Activated T-helper 1 cell treated with anti-CD3 and anti-CD28 coated beads, Interleukin-12 subunit alpha, Interleukin-12 subunit beta, Interleukin-2, Interleukin-4 antibody, amounts not matched to agents 30 ng/mL and 10 ng/mL and 1 ng/mL, durations not matched to agents 14 hours and 24 hours and 36 hours (primary cell): Measurements from ENCODE around the gene IL32. TPM values are rescaled to one million over a fixed set of nuclear protein-coding genes. Genes with fewer than 3 reads are reported as not detected.
"Not testable (repeated sequence)": the region's sequence is repeated elsewhere in the genome, so short reads cannot be mapped to it uniquely, and the experiment has no call there.

Experiments
- DNase-seq: peaks from one replicate; pipeline ENCODE4 v3.0.0; 2021; ENCODE audit warnings: low spot score
- H3K27ac Mint-ChIP-seq: one replicate; pipeline ENCODE4 v1.8.0; 2021; ENCODE audit warnings: mild to moderate bottlenecking, mixed read lengths
- H3K27me3 Mint-ChIP-seq: one replicate; pipeline ENCODE4 v1.8.0; 2022; ENCODE audit warnings: mild to moderate bottlenecking, moderate library complexity, mixed read lengths; ENCODE audit not compliant: insufficient read depth
- H3K36me3 Mint-ChIP-seq: one replicate; pipeline ENCODE4 v1.8.0; 2021; ENCODE audit warnings: low read depth, mixed read lengths
- H3K4me1 Mint-ChIP-seq: one replicate; pipeline ENCODE4 v1.8.0; 2021; ENCODE audit warnings: low read depth, mixed read lengths
- H3K4me3 Mint-ChIP-seq: one replicate; pipeline ENCODE4 v1.8.0; 2021; ENCODE audit warnings: mild to moderate bottlenecking, moderate library complexity, mixed read lengths
- H3K9me3 Mint-ChIP-seq: one replicate; pipeline ENCODE4 v1.8.0; 2021; ENCODE audit warnings: mixed read lengths
- intact Hi-C: fragments of 100-400 bp; cut with micrococcal nuclease; formaldehyde crosslinking; loops from one replicate; pipeline ENCODE4 v1.15.1; 2024
- total RNA-seq: library from RNA; stranded (reverse); gene quantifications from 2 replicates; pipeline ENCODE4 v1.2.3, GENCODE V29; 2022

IL32 gene
- total RNA-seq, 1 donor from 2014 or later: 993 TPM

- DNase-seq: no peak
- H3K4me1 Mint-ChIP-seq: peaks cover 59% of the 10 kb centered on the region
- H3K27ac Mint-ChIP-seq: peak overlapping the region; percentile 85
- H3K9me3 Mint-ChIP-seq: no peaks in the 10 kb centered on the region
- H3K36me3 Mint-ChIP-seq: peaks cover 20% of the 10 kb centered on the region
- intact Hi-C loops: no loop called here
- peaks cover 3% of the 10 kb centered on the region for H3K27me3 Mint-ChIP-seq
- peak overlapping the region; percentile 6 for H3K4me3 Mint-ChIP-seq
These were observed 15.4 kb upstream of the IL32 start for GRCh38 chr16:3049921-3050481.

- no peaks in the 10 kb centered on the region for H3K9me3 Mint-ChIP-seq
- intact Hi-C loops: no loop called here
- DNase-seq: no peak
- H3K36me3 Mint-ChIP-seq: peaks cover 22% of the 10 kb centered on the region
- H3K4me1 Mint-ChIP-seq: peaks cover 60% of the 10 kb centered on the region
- peaks cover under 1% of the 10 kb centered on the region for H3K27me3 Mint-ChIP-seq
- H3K27ac Mint-ChIP-seq: peak overlapping the region; percentile 85
- peak overlapping the region; percentile 6 for H3K4me3 Mint-ChIP-seq
These were observed 15.0 kb upstream of the IL32 start for GRCh38 chr16:3050487-3050886.

- intact Hi-C loops: no loop called here
- peak overlapping the region; percentile 85 for H3K27ac Mint-ChIP-seq
- H3K36me3 Mint-ChIP-seq: peaks cover 22% of the 10 kb centered on the region
- no peak overlapping the region for H3K4me3 Mint-ChIP-seq
- no peaks in the 10 kb centered on the region for H3K9me3 Mint-ChIP-seq
- H3K27me3 Mint-ChIP-seq: no peaks in the 10 kb centered on the region
- H3K4me1 Mint-ChIP-seq: peaks cover 64% of the 10 kb centered on the region
- DNase-seq: no peak
These were observed 14.4 kb upstream of the IL32 start for GRCh38 chr16:3051009-3051408.

GRCh38 chr16:3051494-3051893 lies 13.9 kb upstream of the IL32 start:
- Mint-ChIP-seq H3K9me3 (no peaks in the 10 kb centered on the region), H3K27ac (peak overlapping the region; percentile 85), H3K4me3 (peak overlapping the region; percentile 21), H3K4me1 (peaks cover 66% of the 10 kb centered on the region), H3K27me3 (no peaks in the 10 kb centered on the region), H3K36me3 (peaks cover 25% of the 10 kb centered on the region)
- DNase-seq: no peak
- intact Hi-C loops: no loop called here

- peaks cover 29% of the 10 kb centered on the region for H3K36me3 Mint-ChIP-seq
- H3K9me3 Mint-ChIP-seq, intact Hi-C loops, H3K4me3 Mint-ChIP-seq, DNase-seq, H3K27me3 Mint-ChIP-seq: not testable (repeated sequence)
- H3K27ac Mint-ChIP-seq: peak overlapping the region; percentile 49
- H3K4me1 Mint-ChIP-seq: peaks cover 79% of the 10 kb centered on the region
These were observed 12.7 kb upstream of the IL32 start for GRCh38 chr16:3052571-3053329.

- H3K9me3 Mint-ChIP-seq, H3K27me3 Mint-ChIP-seq, intact Hi-C loops, DNase-seq, H3K4me3 Mint-ChIP-seq, H3K27ac Mint-ChIP-seq: not testable (repeated sequence)
- peaks cover 29% of the 10 kb centered on the region for H3K36me3 Mint-ChIP-seq
- H3K4me1 Mint-ChIP-seq: peaks cover 75% of the 10 kb centered on the region
These were observed 12.1 kb upstream of the IL32 start for GRCh38 chr16:3053330-3053710.

GRCh38 chr16:3054965-3055733 lies 10.3 kb upstream of the IL32 start:
- Mint-ChIP-seq H3K27ac (peak overlapping the region; percentile 94), H3K27me3 (no peaks in the 10 kb centered on the region), H3K4me3 (peak overlapping the region; percentile 68), H3K4me1 (peaks cover 72% of the 10 kb centered on the region), H3K36me3 (peaks cover 33% of the 10 kb centered on the region), H3K9me3 (no peaks in the 10 kb centered on the region)
- intact Hi-C loops: loop anchor here (1.0 kb wide), 1 partner anchor 9 kb away; the partner anchor contains the start of gene MMP25
- DNase-seq: no peak

- Mint-ChIP-seq H3K4me1 (peaks cover 72% of the 10 kb centered on the region), H3K4me3 (peak overlapping the region; percentile 68), H3K36me3 (peaks cover 39% of the 10 kb centered on the region), H3K27ac (peak overlapping the region; percentile 94)
- H3K27me3 Mint-ChIP-seq, DNase-seq, H3K9me3 Mint-ChIP-seq: not testable (repeated sequence)
- intact Hi-C loops: loop anchor here (1.0 kb wide), 1 partner anchor 9 kb away; the partner anchor contains the start of gene MMP25
These were observed 9.7 kb upstream of the IL32 start for GRCh38 chr16:3055734-3056115.

GRCh38 chr16:3056336-3057180 lies 8.9 kb upstream of the IL32 start:
- Mint-ChIP-seq H3K27ac (peak overlapping the region; percentile 88), H3K9me3 (no peaks in the 10 kb centered on the region), H3K4me1 (peaks cover 64% of the 10 kb centered on the region), H3K4me3 (peak overlapping the region; percentile 90), H3K27me3 (no peaks in the 10 kb centered on the region), H3K36me3 (peaks cover 33% of the 10 kb centered on the region)
- intact Hi-C loops: no loop called here
- no peak for DNase-seq

- peaks cover 30% of the 10 kb centered on the region for H3K36me3 Mint-ChIP-seq
- H3K27ac Mint-ChIP-seq: peak overlapping the region; percentile 88
- H3K27me3 Mint-ChIP-seq: no peaks in the 10 kb centered on the region
- peaks cover 55% of the 10 kb centered on the region for H3K4me1 Mint-ChIP-seq
- peaks cover under 1% of the 10 kb centered on the region for H3K9me3 Mint-ChIP-seq
- peak overlapping the region; percentile 90 for H3K4me3 Mint-ChIP-seq
- intact Hi-C loops: loop anchor here (2.0 kb wide), 2 partner anchors 17 to 43 kb away; no protein-coding TSS in a partner anchor
- DNase-seq: no peak
These were observed 8.0 kb upstream of the IL32 start for GRCh38 chr16:3057181-3058138.

- Mint-ChIP-seq H3K4me1 (peaks cover 61% of the 10 kb centered on the region), H3K27me3 (peaks cover 2% of the 10 kb centered on the region), H3K27ac (peak overlapping the region; percentile 88), H3K36me3 (peaks cover 31% of the 10 kb centered on the region), H3K4me3 (peak overlapping the region; percentile 90), H3K9me3 (peaks cover 7% of the 10 kb centered on the region)
- no peak for DNase-seq
- intact Hi-C loops: loop anchor here (1.0 to 2.0 kb wide), 7 partner anchors 16 to 108 kb away; no protein-coding TSS in a partner anchor
These were observed 7.1 kb upstream of the IL32 start for GRCh38 chr16:3058139-3059030.
